H9 (cell line): Measurements from ENCODE around the gene SATB1. TPM values are rescaled to one million over a fixed set of nuclear protein-coding genes. Genes with fewer than 3 reads are reported as not detected.

ENCODE experiments used
- DNase-seq: peaks from one replicate; pipeline ENCODE4 v3.0.0-alpha.2; 2017
- H2AFZ ChIP-seq: one replicate; pipeline ENCODE4 v1.6.1; 2013; ENCODE audit warnings: mild to moderate bottlenecking, low read length, control low read depth, moderate library complexity
- H2AK5ac ChIP-seq: 2 replicates; pipeline ENCODE4 v1.6.1; 2013; ENCODE audit warnings: low read length, control low read depth, mixed read lengths; ENCODE audit not compliant: insufficient read length
- H2BK120ac ChIP-seq: one replicate; pipeline ENCODE4 v1.6.1; 2013; ENCODE audit warnings: low read depth, mild to moderate bottlenecking, low read length, control low read depth, inconsistent platforms; ENCODE audit not compliant: poor library complexity, severe bottlenecking
- H2BK12ac ChIP-seq: 2 replicates; pipeline ENCODE4 v1.6.1; 2013; ENCODE audit warnings: low read length, control low read depth, mixed read lengths, low read depth; ENCODE audit not compliant: insufficient read length
- H2BK15ac ChIP-seq: 2 replicates; pipeline ENCODE4 v1.6.1; 2013; ENCODE audit warnings: low read depth, low read length, control low read depth
- H2BK20ac ChIP-seq: one replicate; pipeline ENCODE4 v1.6.1; 2013; ENCODE audit warnings: low read depth, mild to moderate bottlenecking, low read length, control low read depth, inconsistent platforms; ENCODE audit not compliant: poor library complexity, severe bottlenecking
- H2BK5ac ChIP-seq: 2 replicates; pipeline ENCODE4 v1.6.1; 2013; ENCODE audit warnings: low read length, control low read depth, mixed read lengths; ENCODE audit not compliant: insufficient read length
- H3K14ac ChIP-seq: 2 replicates; pipeline ENCODE4 v1.6.1; 2013; ENCODE audit warnings: low read length, control low read depth; ENCODE audit not compliant: insufficient read depth
- H3K18ac ChIP-seq: 2 replicates; pipeline ENCODE4 v1.6.1; 2013; ENCODE audit warnings: low read depth, mild to moderate bottlenecking, mixed read lengths, low read length, control low read depth; ENCODE audit not compliant: insufficient read length
- H3K23ac ChIP-seq: 2 replicates; pipeline ENCODE4 v1.6.1; 2013; ENCODE audit warnings: low read length, control low read depth, mixed read lengths, low read depth; ENCODE audit not compliant: insufficient read length
- H3K23me2 ChIP-seq: 2 replicates; pipeline ENCODE4 v1.6.1; 2013; ENCODE audit warnings: low read depth, mild to moderate bottlenecking, mixed read lengths, low read length, control low read depth; ENCODE audit not compliant: insufficient read length, poor library complexity, severe bottlenecking
- H3K27ac ChIP-seq: 2 replicates; pipeline ENCODE4 v1.5.1; 2013; ENCODE audit warnings: low read length, control low read depth, mixed read lengths, low read depth; ENCODE audit not compliant: insufficient read length
- H3K27me3 ChIP-seq: 2 replicates; pipeline ENCODE4 v1.6.1; 2013; ENCODE audit warnings: low read length, control low read depth, inconsistent platforms; ENCODE audit not compliant: insufficient read depth
- H3K4ac ChIP-seq: 2 replicates; pipeline ENCODE4 v1.6.1; 2013; ENCODE audit warnings: low read depth, mild to moderate bottlenecking, control low read depth, inconsistent platforms, low read length, moderate library complexity
- H3K4me1 ChIP-seq: 2 replicates; pipeline ENCODE4 v1.6.1; 2013; ENCODE audit warnings: low read length, control low read depth, inconsistent platforms; ENCODE audit not compliant: insufficient read depth
- H3K4me2 ChIP-seq: 2 replicates; pipeline ENCODE4 v1.6.1; 2013; ENCODE audit warnings: low read length, control low read depth, mixed read lengths; ENCODE audit not compliant: insufficient read length, insufficient read depth
- H3K56ac ChIP-seq: 2 replicates; pipeline ENCODE4 v1.6.1; 2013; ENCODE audit warnings: low read depth, mild to moderate bottlenecking, mixed read lengths, low read length, control low read depth; ENCODE audit not compliant: insufficient read length
- H3K79me1 ChIP-seq: 2 replicates; pipeline ENCODE4 v1.6.1; 2013; ENCODE audit warnings: low read depth, mild to moderate bottlenecking, moderate library complexity, low read length, control low read depth, inconsistent platforms; ENCODE audit not compliant: insufficient read depth, poor library complexity, severe bottlenecking
- H3K79me2 ChIP-seq: 2 replicates; pipeline ENCODE4 v1.6.1; 2013; ENCODE audit warnings: low read length, control low read depth, inconsistent platforms; ENCODE audit not compliant: insufficient read depth
- H3K9ac ChIP-seq: 2 replicates; pipeline ENCODE4 v1.6.1; 2013; ENCODE audit warnings: low read length, control low read depth, mixed read lengths; ENCODE audit not compliant: insufficient read length; ENCODE audit errors: extremely low read depth
- H3K9me3 ChIP-seq: one replicate; pipeline ENCODE4 v1.6.1; 2013; ENCODE audit warnings: low read depth, low read length, inconsistent platforms; ENCODE audit not compliant: control insufficient read depth
- H3T11ph ChIP-seq: one replicate; pipeline ENCODE4 v1.6.1; 2013; ENCODE audit warnings: mild to moderate bottlenecking, low read length, control low read depth, inconsistent platforms
- H4K20me1 ChIP-seq: one replicate; pipeline ENCODE4 v1.6.1; 2013; ENCODE audit not compliant: control insufficient read depth, insufficient read length, insufficient read depth
- H4K5ac ChIP-seq: 2 replicates; pipeline ENCODE4 v1.6.1; 2013; ENCODE audit warnings: low read depth, mild to moderate bottlenecking, mixed read lengths, low read length, control low read depth; ENCODE audit not compliant: insufficient read length
- H4K8ac ChIP-seq: replicated peaks from 2 replicates; pipeline ENCODE4 v1.6.1; 2013; ENCODE audit warnings: low read length, control low read depth, mixed read lengths, low read depth; ENCODE audit not compliant: insufficient read length
- H4K91ac ChIP-seq: 2 replicates; pipeline ENCODE4 v1.6.1; 2013; ENCODE audit warnings: low read depth, mild to moderate bottlenecking, moderate library complexity, mixed read lengths, low read length, control low read depth; ENCODE audit not compliant: insufficient read length
- H3K27ac Mint-ChIP-seq, 3 experiments: 2 replicates in 2 of 3; 3 replicates in 1 of 3; pipeline ENCODE4 v1.8.0; 2020 to 2021; ENCODE audit warnings: mixed read lengths in 3 of 3, mild to moderate bottlenecking in 1 of 3, moderate library complexity in 1 of 3
- H3K27me3 Mint-ChIP-seq: 2 replicates; pipeline ENCODE4 v1.8.0; 2021; ENCODE audit warnings: low read depth, mild to moderate bottlenecking, moderate library complexity, mixed read lengths
- H3K36me3 Mint-ChIP-seq, 3 experiments: 2 replicates in 2 of 3; 3 replicates in 1 of 3; pipeline ENCODE4 v1.8.0; 2020 to 2021; ENCODE audit warnings: low read depth in 3 of 3, mixed read lengths in 3 of 3; ENCODE audit not compliant: insufficient read depth in 1 of 3
- H3K4me1 Mint-ChIP-seq, 2 experiments: 2 replicates each; pipeline ENCODE4 v1.8.0; 2020; ENCODE audit warnings: mixed read lengths in 2 of 2
- H3K4me3 Mint-ChIP-seq, 2 experiments: 2 replicates in 1 of 2; 3 replicates in 1 of 2; pipeline ENCODE4 v1.8.0; 2020 to 2021; ENCODE audit warnings: mild to moderate bottlenecking in 2 of 2, mixed read lengths in 2 of 2, moderate library complexity in 1 of 2
- H3K9me3 Mint-ChIP-seq, 2 experiments: 2 replicates in 1 of 2; 3 replicates in 1 of 2; pipeline ENCODE4 v1.8.0; 2020; ENCODE audit warnings: mild to moderate bottlenecking in 2 of 2, mixed read lengths in 2 of 2, moderate library complexity in 1 of 2
- CTCF ChIP-seq: fragments of 200-600 bp; sonication (generic); conservative IDR thresholded peaks from 3 replicates; pipeline ENCODE4 v1.8.0; 2021; ENCODE audit warnings: antibody characterized with exemption, mild to moderate bottlenecking
- WGBS: extraction: QIAGEN DNeasy Blood & Tissue Kit; methylation state at CpG from one replicate; pipeline ENCODE4 v1.1.7; 2013; ENCODE audit warnings: missing lambda C conversion rate, low lambda C conversion rate, mixed read lengths; ENCODE audit not compliant: insufficient read length; ENCODE audit errors: extremely low coverage; 5-methylcytosine and 5-hydroxymethylcytosine counted together
- total RNA-seq: library from RNA; stranded (reverse); gene quantifications from 2 replicates; pipeline ENCODE4 v1.2.1, GENCODE V29; 2021

The SATB1 gene
- total RNA-seq, 1 experiment from 2014 or later = 30.7 TPM

GRCh38 chr3:18445401-18446148 lies 20.4 kb upstream of the SATB1 start:
- Histone ChIP-seq H3K14ac (peak overlapping the region; percentile 49; the same call in 1 of the 2 replicates), H3K18ac (peak overlapping the region; percentile 43), H3K79me1 (no peaks in the 10 kb centered on the region), H2AFZ (no peak overlapping the region), H3K56ac (no peak overlapping the region), H3K27ac (no peak overlapping the region), H4K8ac (no peak overlapping the region), H3K27me3 (peaks cover 7% of the 10 kb centered on the region; the same call in 1 of the 2 replicates), H3K9me3 (peaks cover 8% of the 10 kb centered on the region), H3K23ac (no peak overlapping the region), H2BK15ac (no peak overlapping the region), H3K9ac (peak overlapping the region; percentile 16), H2BK12ac (no peak overlapping the region), H3K79me2 (no peaks in the 10 kb centered on the region), H2BK5ac (no peak overlapping the region), H3T11ph (no peak overlapping the region), H4K20me1 (no peaks in the 10 kb centered on the region), H2BK20ac (no peak overlapping the region), H4K91ac (no peak overlapping the region), H3K4me1 (peaks cover 5% of the 10 kb centered on the region; the same call in 1 of the 2 replicates), H4K5ac (no peak overlapping the region), H2AK5ac (no peak overlapping the region), H2BK120ac (no peak overlapping the region), H3K4ac (no peak overlapping the region), H3K4me2 (peak overlapping the region; percentile 69), H3K23me2 (peaks cover 19% of the 10 kb centered on the region)
- Mint-ChIP-seq H3K4me3 (peak overlapping the region; percentile 84 to 89), H3K9me3 (peaks cover 4 to 10% of the 10 kb centered on the region in 2 experiments), H3K27ac (peak overlapping the region in 2 of 3 experiments; percentile 60 to 94; a peak in 4 of 7 replicates), H3K4me1 (peaks cover 22 to 35% of the 10 kb centered on the region in 2 experiments), H3K36me3 (peaks cover 12 to 28% (median 14%) of the 10 kb centered on the region in 3 experiments), H3K27me3 (peaks cover 38% of the 10 kb centered on the region)
- no peak for DNase-seq
- no CpG with 5 or more reads among the region's 33 CpGs for WGBS
- no peak for TF ChIP-seq CTCF
